SKM-1 (cell line): Measurements from ENCODE around the gene RLF.

Source experiments
- DNase-seq: peaks from one replicate; lab custom pipeline; 2025; ENCODE audit not compliant: unreplicated experiment; lab: John Stamatoyannopoulos, UW

The RLF gene

GRCh38 chr1:40161125-40161887 lies at the start of gene RLF:
Gene RLF, plus strand, starts transcription at chr1:40161387. Its CDS starts 13 bp downstream, at chr1:40161400.
- DNase-seq = peak; percentile 89

GRCh38 chr1:40114400-40114799 lies 46.8 kb upstream of the RLF start:
- DNase-seq = no peak

- DNase-seq = no peak
Measured at GRCh38 chr1:40120128-40120527, 41.1 kb upstream of the RLF start.

GRCh38 chr1:40122855-40123254 lies 38.3 kb upstream of the RLF start:
- no peak for DNase-seq

GRCh38 chr1:40130892-40131291 lies 30.3 kb upstream of the RLF start:
- DNase-seq = no peak

- no peak for DNase-seq
Measured at GRCh38 chr1:40132383-40133311, 28.5 kb upstream of the RLF start.

GRCh38 chr1:40133312-40133665 lies 27.9 kb upstream of the RLF start:
- DNase-seq = no peak

DNA sequence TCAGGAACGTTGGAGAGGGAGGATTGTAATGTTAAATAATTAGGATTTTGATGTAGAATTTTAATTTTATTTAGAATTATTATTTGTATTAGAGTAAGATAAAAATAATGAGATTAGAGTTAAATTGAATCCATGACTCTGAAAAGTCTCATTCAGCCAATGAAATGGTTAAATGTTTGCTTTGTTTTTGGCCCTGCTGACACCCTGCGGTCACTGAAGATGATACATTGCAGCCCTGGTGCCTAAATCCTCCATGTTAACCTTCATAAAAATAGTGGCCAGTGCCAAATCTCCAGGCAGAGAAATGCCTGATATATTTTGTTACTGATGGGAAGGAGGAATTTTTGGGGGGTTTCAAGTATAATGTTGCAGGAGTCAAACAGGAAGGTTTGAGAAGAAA lies 27.3 kb upstream of the RLF start:
- DNase-seq = no peak

GRCh38 chr1:40140211-40140973 lies 20.8 kb upstream of the RLF start:
- DNase-seq = no peak

- no peak for DNase-seq
Measured at GRCh38 chr1:40141878-40142535, 19.2 kb upstream of the RLF start.

- no peak for DNase-seq
Measured at GRCh38 chr1:40143891-40144575, 17.2 kb upstream of the RLF start.

DNA sequence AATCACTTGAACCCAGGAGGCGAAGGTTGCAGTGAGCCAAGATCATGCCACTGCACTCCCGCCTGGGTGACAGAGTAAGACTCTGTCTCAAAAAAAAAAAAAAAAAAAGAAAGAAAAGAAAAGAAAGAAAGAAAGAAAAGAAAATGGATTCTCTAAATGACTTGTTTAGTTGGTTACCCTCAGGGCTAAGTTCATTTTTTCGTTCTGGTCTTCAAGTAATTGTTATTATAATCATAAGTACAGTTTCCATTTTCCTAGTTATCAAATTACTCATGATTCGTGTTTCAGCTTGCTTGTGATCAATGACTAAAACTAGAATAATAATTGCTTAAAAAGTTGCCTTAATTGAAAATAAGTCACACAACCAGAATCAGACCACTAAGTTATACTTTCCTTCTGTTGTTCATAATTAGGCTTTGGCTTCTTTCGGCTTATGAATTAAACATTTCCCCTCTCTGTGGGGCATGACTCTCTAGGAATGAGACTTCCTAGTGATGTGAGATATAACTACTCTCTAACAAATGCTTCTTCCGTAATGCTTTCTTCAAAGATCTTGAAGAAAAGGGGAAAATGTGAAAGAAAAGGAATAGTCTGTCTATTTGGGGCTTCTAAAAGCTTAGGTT lies 9.6 kb upstream of the RLF start:
- DNase-seq = no peak

DNA sequence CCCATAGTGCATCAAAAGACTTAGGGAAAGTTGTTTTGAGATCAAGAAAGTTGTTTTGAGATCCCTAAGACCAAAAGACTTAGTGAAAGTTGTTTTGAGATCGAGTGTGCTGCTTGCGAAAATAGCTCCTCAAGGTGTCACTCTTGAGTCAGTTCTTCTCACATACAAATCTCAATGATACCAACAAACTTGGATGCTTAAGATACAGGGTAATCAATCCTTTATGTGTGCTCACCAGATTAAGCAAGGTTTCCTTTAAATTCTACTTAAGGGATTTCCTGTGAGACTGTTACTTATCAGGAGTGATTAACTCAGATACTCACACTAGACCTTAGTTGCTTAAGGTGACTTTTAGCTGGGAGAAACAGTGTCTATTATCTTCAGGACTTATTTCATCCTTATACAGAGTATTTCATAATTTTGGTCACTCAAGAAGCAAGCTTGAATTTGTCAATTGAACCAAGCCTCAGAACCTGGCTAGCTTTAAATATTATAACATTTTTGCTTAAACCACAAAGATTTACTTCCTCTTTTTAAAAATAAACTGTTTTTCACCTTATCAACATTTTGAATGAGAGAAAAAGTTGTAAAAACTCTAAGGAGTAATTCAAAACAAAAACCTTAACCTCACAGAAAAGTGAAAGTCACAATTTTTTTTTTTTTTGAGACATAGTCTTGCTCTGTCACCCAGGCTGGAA lies 8.0 kb upstream of the RLF start:
- peak; percentile 48 for DNase-seq

- no peak for DNase-seq
Measured at GRCh38 chr1:40155135-40155534, 6.1 kb upstream of the RLF start.

DNA sequence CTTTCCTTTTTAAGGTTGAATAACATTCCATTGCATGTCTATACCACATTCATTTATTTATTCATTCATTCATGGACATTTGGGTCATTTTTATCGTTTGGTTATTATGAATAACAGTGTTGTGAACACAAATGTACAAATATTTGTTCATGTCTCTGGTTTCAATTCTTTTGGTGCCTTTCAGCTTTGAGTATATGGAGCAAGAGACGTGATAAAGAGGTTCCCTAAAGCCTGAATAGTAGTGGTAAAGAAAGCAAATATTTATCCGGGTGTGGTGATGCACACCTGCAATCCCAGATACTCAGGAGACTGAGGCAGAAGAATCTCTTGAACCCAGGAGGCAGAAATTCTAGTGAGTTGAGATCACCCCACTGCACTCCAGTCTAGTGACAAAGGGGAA lies 5.3 kb upstream of the RLF start:
- DNase-seq = no peak

GRCh38 chr1:40160806-40161124 lies 422 bp upstream of the RLF start:
- no peak for DNase-seq

GRCh38 chr1:40161888-40162397 lies 756 bp downstream of the RLF start:
- no peak for DNase-seq

DNA sequence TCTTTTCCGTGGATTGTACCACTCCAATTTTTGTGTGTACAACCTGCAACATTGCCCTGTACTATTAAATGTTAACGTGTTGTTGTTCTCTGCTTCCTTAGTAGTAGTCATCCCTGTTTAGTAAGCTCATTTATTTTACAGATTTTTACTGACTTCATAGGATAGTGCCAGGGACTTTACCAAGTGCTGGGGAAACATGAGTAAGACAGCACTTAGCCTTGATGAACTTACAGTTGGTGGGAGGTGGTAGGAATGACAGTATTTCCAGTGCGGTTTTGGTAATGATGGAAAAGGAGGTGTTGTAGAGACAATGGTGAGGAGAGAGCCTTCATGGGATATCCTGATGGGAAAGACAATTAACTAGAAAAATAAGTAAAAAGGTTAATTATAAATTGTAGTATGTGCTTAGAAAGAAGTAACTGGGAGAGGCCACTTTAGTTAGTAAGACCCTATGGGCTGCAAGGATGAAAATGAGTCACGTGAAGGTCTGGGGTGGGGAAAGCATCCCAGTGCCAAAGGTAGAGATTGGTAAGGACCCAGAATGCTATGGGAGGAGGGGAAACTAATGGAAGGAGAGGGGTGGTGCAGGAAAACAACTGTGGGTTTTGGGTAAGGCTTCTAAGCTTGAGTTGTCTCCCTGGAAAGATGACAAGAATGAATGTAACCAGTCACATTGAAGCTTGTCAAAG lies 1.7 kb downstream of the RLF start:
- no peak for DNase-seq

- DNase-seq = no peak
Measured at GRCh38 chr1:40167317-40167716, 6.1 kb downstream of the RLF start.
